8988T (cell line): Measurements from ENCODE around the gene TMC2.

Experiments
- DNase-seq: peaks from one replicate; pipeline ENCODE4 v3.0.0; 2011

Gene TMC2

GRCh38 chr20:2595076-2595475 lies 58.7 kb downstream of the TMC2 start:
- DNase-seq, result no peak

GRCh38 chr20:2596673-2597279 lies 60.4 kb downstream of the TMC2 start:
- no peak for DNase-seq

GRCh38 chr20:2599288-2600006 lies 63.1 kb downstream of the TMC2 start:
- DNase-seq, result no peak

- DNase-seq, result no peak
Observed at GRCh38 chr20:2602046-2602735, 65.8 kb downstream of the TMC2 start.

GRCh38 chr20:2602746-2603145 lies 66.4 kb downstream of the TMC2 start:
- DNase-seq, result no peak

GRCh38 chr20:2603816-2604505 lies 67.6 kb downstream of the TMC2 start:
- no peak for DNase-seq

GRCh38 chr20:2604506-2604835 lies 68.1 kb downstream of the TMC2 start:
- no peak for DNase-seq

- no peak for DNase-seq
Observed at GRCh38 chr20:2606507-2607006, 70.2 kb downstream of the TMC2 start.

- DNase-seq, result no peak
Observed at GRCh38 chr20:2610326-2610725, 74.0 kb downstream of the TMC2 start.

- DNase-seq, result no peak
Observed at GRCh38 chr20:2610941-2611720, 74.8 kb downstream of the TMC2 start.

- no peak for DNase-seq
Observed at GRCh38 chr20:2612073-2612472, 75.7 kb downstream of the TMC2 start.

- no peak for DNase-seq
Observed at GRCh38 chr20:2616634-2617033, 80.3 kb downstream of the TMC2 start.

GRCh38 chr20:2617099-2617714 lies 80.8 kb downstream of the TMC2 start:
- DNase-seq, result no peak

- DNase-seq, result no peak
Observed at GRCh38 chr20:2618815-2619214, 82.4 kb downstream of the TMC2 start.

GRCh38 chr20:2619337-2619736 lies 83.0 kb downstream of the TMC2 start:
- DNase-seq, result no peak

GRCh38 chr20:2619961-2620595 lies 83.7 kb downstream of the TMC2 start:
- no peak for DNase-seq

- no peak for DNase-seq
Observed at GRCh38 chr20:2624190-2624589, 87.8 kb downstream of the TMC2 start.

GRCh38 chr20:2625062-2625461 lies 88.7 kb downstream of the TMC2 start:
- no peak for DNase-seq

GRCh38 chr20:2626853-2627541 lies 90.6 kb downstream of the TMC2 start:
- DNase-seq, result no peak

GRCh38 chr20:2631228-2631627 lies 94.9 kb downstream of the TMC2 start:
- no peak for DNase-seq

- DNase-seq, result no peak
Observed at GRCh38 chr20:2633381-2633780, 97.0 kb downstream of the TMC2 start.
